GM12878 (cell line): ENCODE measurements around the gene KRT32.

Experiments used
- CBFB ChIP-seq: IDR thresholded peaks from 2 replicates; pipeline ENCODE4 v1.6.1; 2016; ENCODE audit warnings: antibody characterized with exemption, low read depth
- CHD2 ChIP-seq: IDR thresholded peaks from 2 replicates; pipeline ENCODE4 v1.6.1; 2011; ENCODE audit warnings: low read depth, low read length, improper control_type of control experiment, borderline replicate concordance
- EP300 ChIP-seq, 2 experiments: fragments of 150-350 bp in 1 of 2; IDR thresholded peaks; 2 replicates each; pipeline ENCODE4 v1.6.1; 2011 to 2012; ENCODE audit warnings: low read depth in 2 of 2, low read length in 2 of 2, borderline replicate concordance in 1 of 2, improper control_type of control experiment in 1 of 2, inconsistent platforms in 1 of 2; ENCODE audit not compliant: control insufficient read depth in 1 of 2
- EZH2 ChIP-seq: IDR thresholded peaks from 2 replicates; pipeline ENCODE4 v1.6.1; 2012; ENCODE audit warnings: low read depth, mild to moderate bottlenecking, control low read depth, inconsistent platforms, low read length, borderline replicate concordance; ENCODE audit not compliant: control insufficient read depth
- HCFC1 ChIP-seq: fragments of 150-350 bp; IDR thresholded peaks from 2 replicates; pipeline ENCODE4 v1.6.1; 2014; ENCODE audit warnings: low read length
- IRF4 ChIP-seq: IDR thresholded peaks from 2 replicates; pipeline ENCODE4 v1.6.1; 2011; ENCODE audit warnings: low read depth, low read length
- KLF5 ChIP-seq: fragments of 450-650 bp; IDR thresholded peaks from 2 replicates; pipeline ENCODE4 v1.6.1; 2014; ENCODE audit warnings: mild to moderate bottlenecking; ENCODE audit not compliant: partially characterized antibody
- TAF1 ChIP-seq: IDR thresholded peaks from 2 replicates; pipeline ENCODE4 v1.6.1; 2011; ENCODE audit warnings: mild to moderate bottlenecking, low read depth, low read length, borderline replicate concordance
- TF ChIP-seq, protein P1 (sequence below), 3 experiments: IDR thresholded peaks in 2 of 3; conservative IDR thresholded peaks in 1 of 3; 2 replicates each; pipeline ENCODE4 v1.5.1; 2011; ENCODE audit warnings: low read depth in 3 of 3, low read length in 3 of 3, mild to moderate bottlenecking in 3 of 3, control low read depth in 2 of 3, moderate library complexity in 2 of 3, inconsistent platforms in 1 of 3, mixed read lengths in 1 of 3; ENCODE audit not compliant: control insufficient read depth in 2 of 3, insufficient read depth in 1 of 3; ENCODE audit errors: extremely low read depth in 1 of 3
- TF ChIP-seq, protein P2 (sequence below): IDR thresholded peaks from 2 replicates; pipeline ENCODE4 v1.6.1; 2012; ENCODE audit warnings: low read depth, low read length, improper control_type of control experiment

DNA sequence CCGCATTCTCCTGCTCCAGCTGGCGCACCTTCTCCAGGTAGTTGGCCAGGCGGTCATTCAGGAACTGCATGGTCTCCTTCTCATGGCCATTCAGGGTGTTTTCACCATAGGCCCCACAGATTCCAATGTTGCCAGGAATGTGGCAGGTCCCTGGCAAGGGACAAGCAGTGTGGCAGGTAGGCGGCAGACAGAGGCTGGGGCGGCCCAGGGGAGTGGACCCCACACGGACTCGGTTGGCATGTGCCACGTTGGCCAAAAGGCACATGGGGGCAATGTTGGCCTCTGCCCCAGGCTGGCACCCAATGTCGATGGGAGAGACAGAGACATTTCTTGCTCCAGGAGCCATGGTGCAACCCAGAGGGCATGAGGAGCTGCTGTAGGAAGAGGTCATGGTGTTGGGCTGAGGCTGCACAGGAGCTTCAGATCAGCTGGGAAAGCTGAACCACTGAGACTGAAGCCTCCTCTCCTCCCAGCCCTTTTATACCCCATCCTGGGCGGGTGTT lies 26.6 kb downstream of the KRT32 start, which contains the start of gene KRT38:
- no peak for TF ChIP-seq EZH2
- no peak for TF ChIP-seq EP300 (IDR thresholded peaks at IDR 0.05; ENCODE audit: borderline replicate concordance in 1 of 2, control insufficient read depth in 1 of 2, low read depth in 2 of 2, low read length in 2 of 2)
- TF ChIP-seq, protein P1, sequence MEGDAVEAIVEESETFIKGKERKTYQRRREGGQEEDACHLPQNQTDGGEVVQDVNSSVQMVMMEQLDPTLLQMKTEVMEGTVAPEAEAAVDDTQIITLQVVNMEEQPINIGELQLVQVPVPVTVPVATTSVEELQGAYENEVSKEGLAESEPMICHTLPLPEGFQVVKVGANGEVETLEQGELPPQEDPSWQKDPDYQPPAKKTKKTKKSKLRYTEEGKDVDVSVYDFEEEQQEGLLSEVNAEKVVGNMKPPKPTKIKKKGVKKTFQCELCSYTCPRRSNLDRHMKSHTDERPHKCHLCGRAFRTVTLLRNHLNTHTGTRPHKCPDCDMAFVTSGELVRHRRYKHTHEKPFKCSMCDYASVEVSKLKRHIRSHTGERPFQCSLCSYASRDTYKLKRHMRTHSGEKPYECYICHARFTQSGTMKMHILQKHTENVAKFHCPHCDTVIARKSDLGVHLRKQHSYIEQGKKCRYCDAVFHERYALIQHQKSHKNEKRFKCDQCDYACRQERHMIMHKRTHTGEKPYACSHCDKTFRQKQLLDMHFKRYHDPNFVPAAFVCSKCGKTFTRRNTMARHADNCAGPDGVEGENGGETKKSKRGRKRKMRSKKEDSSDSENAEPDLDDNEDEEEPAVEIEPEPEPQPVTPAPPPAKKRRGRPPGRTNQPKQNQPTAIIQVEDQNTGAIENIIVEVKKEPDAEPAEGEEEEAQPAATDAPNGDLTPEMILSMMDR (IDR thresholded peaks at IDR 0.05 in 2 of 3, conservative IDR thresholded peaks at IDR 0.05 in 1 of 3; ENCODE audit: control insufficient read depth in 2 of 3, extremely low read depth in 1 of 3, insufficient read depth in 1 of 3, low read depth in 3 of 3, low read length in 3 of 3), result no peak
- TF ChIP-seq TAF1, result no peak
- no peak for TF ChIP-seq IRF4
- no peak for TF ChIP-seq CHD2
- TF ChIP-seq, protein P2, sequence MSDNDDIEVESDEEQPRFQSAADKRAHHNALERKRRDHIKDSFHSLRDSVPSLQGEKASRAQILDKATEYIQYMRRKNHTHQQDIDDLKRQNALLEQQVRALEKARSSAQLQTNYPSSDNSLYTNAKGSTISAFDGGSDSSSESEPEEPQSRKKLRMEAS, result no peak
- TF ChIP-seq HCFC1, result no peak
- no peak for TF ChIP-seq CBFB
- TF ChIP-seq KLF5, result no peak
